ENCODE measurements around the gene RPA3. TPM values are rescaled to one million over a fixed set of nuclear protein-coding genes. Genes with fewer than 3 reads are reported as not detected.

RPA3 gene
- total RNA-seq, 5 donors from 2014 or later (not counting 1 experiment from before 2014, with no cell fraction given): 24.5 to 28.5 (median 26.8) TPM

DNA sequence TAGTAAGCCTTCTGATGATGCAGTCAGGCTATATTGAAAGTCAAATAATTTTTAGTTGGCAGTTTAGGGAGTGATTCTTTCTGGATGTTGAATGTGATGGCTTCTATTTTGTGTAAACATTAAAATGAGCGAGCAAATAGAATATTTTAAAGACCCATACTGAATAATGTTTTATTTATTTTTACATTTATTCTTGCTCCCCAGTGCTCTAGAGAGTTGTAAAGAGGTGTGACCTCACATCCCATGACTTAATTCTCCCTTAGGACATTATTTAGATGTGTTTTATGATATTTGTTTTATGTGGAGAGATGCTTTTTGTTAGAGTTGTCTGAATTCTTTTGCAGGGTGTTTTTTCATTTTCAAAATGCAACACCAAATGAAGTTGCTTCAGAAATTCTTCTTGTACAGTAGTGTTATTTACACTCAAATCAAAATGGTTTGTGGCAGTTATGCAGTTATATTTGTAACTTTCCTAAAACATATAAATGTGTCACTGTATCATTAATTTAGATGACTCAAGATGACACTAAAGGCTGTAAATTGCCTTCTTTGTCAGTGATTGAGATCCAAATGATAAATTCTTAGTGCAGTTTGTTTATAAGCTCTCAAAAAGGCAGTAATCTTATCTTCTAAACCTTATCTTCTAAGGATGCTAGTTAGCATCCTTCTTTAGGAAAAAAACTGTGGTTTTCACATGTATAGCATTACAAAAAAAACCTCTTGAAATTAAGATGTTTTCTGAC is 65.4 kb downstream of the RPA3 start:
- no peaks in the 10 kb centered on the region for H3K36me3 ChIP-seq (ENCODE audit: control insufficient read depth in 2 of 2, extremely low read depth in 1 of 2, insufficient read depth in 1 of 2, low read length in 1 of 2)
- Mint-ChIP-seq H3K4me3 (no peak overlapping the region), H3K9me3 (peaks cover 0 to 8% (median 2%) of the 10 kb centered on the region in 3 donors), H3K36me3 (peaks cover 26% of the 10 kb centered on the region), H3K27me3 (no peaks in the 10 kb centered on the region), H3K4me1 (peaks cover 46 to 61% (median 52%) of the 10 kb centered on the region in 3 donors), H3K27ac (no peak overlapping the region)
- ChIA-PET POLR2A (interaction anchor here in 1 of 2 donors (0.5 to 0.6 kb wide), 2 partner anchors 67 to 188 kb away, joined by 4 to 7 read pairs; no protein-coding TSS in a partner anchor), CTCF (no interaction called here)
- no peak for ATAC-seq (replicated peaks in 1 of 4)
- H3K4me3 ChIP-seq (ENCODE audit: control insufficient read depth in 1 of 2, extremely low read depth in 1 of 2, low read length in 1 of 2): no peak overlapping the region
- H3K4me1 ChIP-seq (ENCODE audit: control insufficient read depth in 1 of 2, extremely low read depth in 1 of 2, insufficient read depth in 2 of 2, low read length in 2 of 2): peaks cover 0 to 5% of the 10 kb centered on the region in 2 experiments
- no peak for DNase-seq
- no peaks in the 10 kb centered on the region for H3K9me3 ChIP-seq
- H3K27me3 ChIP-seq (replicated peaks in 1 of 2; ENCODE audit: control insufficient read depth in 2 of 2, extremely low read depth in 1 of 2, insufficient read depth in 2 of 2, low read length in 1 of 2): no peaks in the 10 kb centered on the region
- no peak overlapping the region for H3K27ac ChIP-seq (ENCODE audit: low read length)
- no CpG with 5 or more reads among the region's 1 CpG for WGBS (ENCODE audit: insufficient coverage)

DNA sequence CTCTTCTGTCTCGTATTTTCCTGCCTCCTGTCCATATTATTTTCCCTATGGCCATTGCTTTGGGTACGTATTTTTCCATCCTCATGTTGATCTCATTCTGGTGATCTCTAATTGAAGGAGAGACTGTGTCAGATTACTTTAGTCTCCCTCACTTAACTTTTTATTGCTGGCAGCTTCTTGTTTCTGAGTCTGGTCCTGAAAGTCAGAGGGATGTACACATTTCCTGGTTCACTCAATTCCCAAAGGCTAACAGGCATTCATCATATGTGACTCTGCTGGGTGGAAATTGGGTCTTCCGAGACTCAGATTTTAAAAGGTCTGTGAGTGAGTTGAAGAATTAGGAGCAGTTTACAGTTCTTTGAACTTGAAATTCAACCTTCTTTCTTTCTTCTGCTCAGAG is 66.9 kb downstream of the RPA3 start:
- Mint-ChIP-seq H3K9me3 (no peaks in the 10 kb centered on the region), H3K27me3 (no peaks in the 10 kb centered on the region), H3K36me3 (peaks cover 16% of the 10 kb centered on the region), H3K4me3 (no peak overlapping the region), H3K27ac (peak overlapping the region in 1 of 2 donors; percentile 9), H3K4me1 (peaks cover 56 to 63% (median 57%) of the 10 kb centered on the region in 3 donors)
- Histone ChIP-seq H3K27me3 (replicated peaks in 1 of 2; ENCODE audit: control insufficient read depth in 2 of 2, extremely low read depth in 1 of 2, insufficient read depth in 2 of 2, low read length in 1 of 2) (no peaks in the 10 kb centered on the region), H3K4me1 (ENCODE audit: control insufficient read depth in 1 of 2, extremely low read depth in 1 of 2, insufficient read depth in 2 of 2, low read length in 2 of 2) (peaks cover 0 to 5% of the 10 kb centered on the region in 2 experiments), H3K27ac (ENCODE audit: low read length) (no peak overlapping the region), H3K4me3 (ENCODE audit: control insufficient read depth in 1 of 2, extremely low read depth in 1 of 2, low read length in 1 of 2) (no peak overlapping the region), H3K36me3 (ENCODE audit: control insufficient read depth in 2 of 2, extremely low read depth in 1 of 2, insufficient read depth in 1 of 2, low read length in 1 of 2) (no peaks in the 10 kb centered on the region), H3K9me3 (no peaks in the 10 kb centered on the region)
- ChIA-PET CTCF (no interaction called here), POLR2A (no interaction called here)
- DNase-seq (no peak), ATAC-seq (replicated peaks in 1 of 4) (no peak)
- WGBS (ENCODE audit: insufficient coverage): no CpG with 5 or more reads among the region's 3 CpGs

DNA sequence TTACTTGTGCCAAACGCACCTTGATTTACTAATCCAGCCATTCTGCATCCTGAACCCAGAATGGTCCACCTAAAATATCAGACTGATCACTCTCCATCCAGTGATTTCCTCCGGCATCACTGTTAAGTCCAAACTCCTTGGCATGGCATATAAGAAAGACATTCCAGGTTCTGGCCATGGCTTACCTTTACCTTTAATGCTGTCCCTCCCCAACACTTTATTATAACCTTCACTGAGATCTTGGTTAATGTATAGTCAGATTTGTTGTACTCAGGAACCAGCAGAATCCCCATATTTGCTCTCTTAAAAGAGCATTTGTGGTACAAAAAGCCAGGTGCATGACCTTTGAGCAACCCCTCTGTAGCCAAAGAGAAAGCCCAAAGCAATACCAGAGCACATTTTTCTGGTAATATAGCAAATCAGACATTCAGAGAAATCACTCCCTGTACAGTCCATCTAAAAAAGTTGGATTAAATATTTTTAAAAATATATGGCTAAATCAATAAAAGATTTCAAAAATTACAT is 67.7 kb downstream of the RPA3 start:
- ATAC-seq (replicated peaks in 1 of 4): no peak
- H3K4me1 Mint-ChIP-seq: peaks cover 61 to 67% (median 62%) of the 10 kb centered on the region in 3 donors

DNA sequence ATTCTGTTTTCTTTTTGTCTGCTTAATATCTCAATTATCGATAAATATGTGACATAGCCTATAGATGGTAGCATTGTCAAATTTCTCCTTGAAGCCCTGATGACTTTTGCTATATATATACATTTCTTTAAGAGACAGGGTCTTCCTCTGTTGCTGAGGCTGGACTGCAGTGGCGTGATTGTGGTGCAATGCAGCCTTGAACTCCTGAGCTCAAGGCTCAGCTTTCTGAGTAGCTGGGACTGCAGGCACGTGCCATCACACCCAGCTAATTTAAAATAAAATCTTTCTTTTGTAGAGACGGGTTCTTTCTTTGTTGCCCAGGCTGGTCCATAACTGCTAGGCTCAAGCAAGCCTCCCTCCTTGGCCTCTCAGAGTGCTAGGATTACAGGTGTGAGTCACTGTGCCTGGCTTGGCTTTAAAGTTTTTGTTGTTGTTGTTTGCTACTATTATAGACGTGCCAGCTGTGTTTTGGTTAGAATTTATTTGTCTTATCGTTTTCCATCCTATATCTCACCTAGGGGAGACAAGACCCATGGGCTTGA is 70.8 kb downstream of the RPA3 start:
- H3K4me3 Mint-ChIP-seq: no peak overlapping the region
- CTCF ChIA-PET: interaction anchor here in 1 of 2 donors (0.6 kb wide), 1 partner anchor 1882 kb away, joined by 5 read pairs; no protein-coding TSS in a partner anchor
- H3K36me3 Mint-ChIP-seq: peaks cover 32% of the 10 kb centered on the region
- ATAC-seq (replicated peaks in 1 of 4) (no peak), DNase-seq (no peak)
- H3K27ac Mint-ChIP-seq: no peak overlapping the region
- Histone ChIP-seq H3K27me3 (replicated peaks in 1 of 2; ENCODE audit: control insufficient read depth in 2 of 2, extremely low read depth in 1 of 2, insufficient read depth in 2 of 2, low read length in 1 of 2) (no peaks in the 10 kb centered on the region), H3K4me1 (ENCODE audit: control insufficient read depth in 1 of 2, extremely low read depth in 1 of 2, insufficient read depth in 2 of 2, low read length in 2 of 2) (peaks cover 0 to 5% of the 10 kb centered on the region in 2 experiments), H3K9me3 (no peaks in the 10 kb centered on the region), H3K27ac (ENCODE audit: low read length) (no peak overlapping the region), H3K4me3 (ENCODE audit: control insufficient read depth in 1 of 2, extremely low read depth in 1 of 2, low read length in 1 of 2) (no peak overlapping the region), H3K36me3 (ENCODE audit: control insufficient read depth in 2 of 2, extremely low read depth in 1 of 2, insufficient read depth in 1 of 2, low read length in 1 of 2) (no peaks in the 10 kb centered on the region)
- H3K9me3 Mint-ChIP-seq: no peaks in the 10 kb centered on the region
- no CpG with 5 or more reads among the region's 6 CpGs for WGBS (ENCODE audit: insufficient coverage)
- POLR2A ChIA-PET: interaction anchor here in 1 of 2 donors (0.6 kb wide), 1 partner anchor 34 kb away, joined by 4 read pairs; no protein-coding TSS in a partner anchor
- no peaks in the 10 kb centered on the region for H3K27me3 Mint-ChIP-seq
- H3K4me1 Mint-ChIP-seq: peaks cover 73 to 74% (median 74%) of the 10 kb centered on the region in 3 donors

More for the DNA sequence above, 67.7 kb downstream of the RPA3 start:
- Histone ChIP-seq H3K36me3 (ENCODE audit: control insufficient read depth in 2 of 2, extremely low read depth in 1 of 2, insufficient read depth in 1 of 2, low read length in 1 of 2) (no peaks in the 10 kb centered on the region), H3K9me3 (no peaks in the 10 kb centered on the region), H3K27ac (ENCODE audit: low read length) (no peak overlapping the region), H3K27me3 (replicated peaks in 1 of 2; ENCODE audit: control insufficient read depth in 2 of 2, extremely low read depth in 1 of 2, insufficient read depth in 2 of 2, low read length in 1 of 2) (no peaks in the 10 kb centered on the region), H3K4me3 (ENCODE audit: control insufficient read depth in 1 of 2, extremely low read depth in 1 of 2, low read length in 1 of 2) (no peak overlapping the region), H3K4me1 (ENCODE audit: control insufficient read depth in 1 of 2, extremely low read depth in 1 of 2, insufficient read depth in 2 of 2, low read length in 2 of 2) (peaks cover 0 to 5% of the 10 kb centered on the region in 2 experiments)
- ChIA-PET CTCF (no interaction called here), POLR2A (no interaction called here)
- 100% methylated on average over 1 of the region's 2 CpGs for WGBS (ENCODE audit: insufficient coverage)
- no peaks in the 10 kb centered on the region for H3K9me3 Mint-ChIP-seq
- H3K4me3 Mint-ChIP-seq: no peak overlapping the region
- no peak for DNase-seq
- H3K36me3 Mint-ChIP-seq: peaks cover 11% of the 10 kb centered on the region
- H3K27ac Mint-ChIP-seq: no peak overlapping the region
- no peaks in the 10 kb centered on the region for H3K27me3 Mint-ChIP-seq

DNA sequence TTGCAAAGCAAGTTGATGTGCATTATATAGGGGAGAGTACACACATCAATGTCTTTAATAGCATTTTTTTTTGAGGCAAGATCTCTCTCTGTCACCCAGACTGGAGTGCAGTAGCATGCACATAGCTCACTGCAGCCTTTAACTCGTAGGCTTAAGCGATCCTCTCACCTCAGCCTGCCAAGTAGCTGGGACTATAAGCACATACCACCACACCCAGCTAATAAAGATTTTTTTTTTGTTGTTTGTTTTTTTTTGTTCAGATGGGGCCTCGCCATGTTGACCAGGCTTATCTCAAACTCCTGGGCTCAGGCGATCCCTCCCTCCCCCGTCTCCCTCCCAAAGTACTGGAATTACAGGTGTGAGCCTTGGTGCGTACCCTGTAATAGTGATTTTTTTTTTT is 76.3 kb downstream of the RPA3 start:
- Histone ChIP-seq H3K36me3 (ENCODE audit: control insufficient read depth in 2 of 2, extremely low read depth in 1 of 2, insufficient read depth in 1 of 2, low read length in 1 of 2) (peaks cover 0 to 3% of the 10 kb centered on the region in 2 donors), H3K4me3 (ENCODE audit: control insufficient read depth in 1 of 2, extremely low read depth in 1 of 2, low read length in 1 of 2) (no peak overlapping the region), H3K9me3 (no peaks in the 10 kb centered on the region), H3K4me1 (ENCODE audit: control insufficient read depth in 1 of 2, extremely low read depth in 1 of 2, insufficient read depth in 2 of 2, low read length in 2 of 2) (peaks cover 14 to 15% of the 10 kb centered on the region in 2 experiments), H3K27me3 (replicated peaks in 1 of 2; ENCODE audit: control insufficient read depth in 2 of 2, extremely low read depth in 1 of 2, insufficient read depth in 2 of 2, low read length in 1 of 2) (no peaks in the 10 kb centered on the region), H3K27ac (ENCODE audit: low read length) (no peak overlapping the region)
- Mint-ChIP-seq H3K36me3 (peaks cover 33% of the 10 kb centered on the region), H3K9me3 (no peaks in the 10 kb centered on the region), H3K27ac (peak overlapping the region in 1 of 2 donors; percentile 91), H3K27me3 (no peaks in the 10 kb centered on the region), H3K4me1 (peaks cover 64 to 70% (median 66%) of the 10 kb centered on the region in 3 donors), H3K4me3 (peak overlapping the region; percentile 97 to 98 (median 97))
- WGBS (ENCODE audit: insufficient coverage): no CpG with 5 or more reads among the region's 6 CpGs
- POLR2A ChIA-PET: interaction anchor here in 1 of 2 donors (0.6 to 3.0 kb wide), 3 partner anchors 13 to 566 kb away, joined by 3 to 20 read pairs (median 3); no protein-coding TSS in a partner anchor
- DNase-seq (no peak), ATAC-seq (replicated peaks in 1 of 4) (no peak)
- CTCF ChIA-PET: interaction anchor here (0.7 to 3.7 kb wide), 4 partner anchors 39 to 123 kb away, joined by 3 to 25 read pairs (median 4); no protein-coding TSS in a partner anchor

DNA sequence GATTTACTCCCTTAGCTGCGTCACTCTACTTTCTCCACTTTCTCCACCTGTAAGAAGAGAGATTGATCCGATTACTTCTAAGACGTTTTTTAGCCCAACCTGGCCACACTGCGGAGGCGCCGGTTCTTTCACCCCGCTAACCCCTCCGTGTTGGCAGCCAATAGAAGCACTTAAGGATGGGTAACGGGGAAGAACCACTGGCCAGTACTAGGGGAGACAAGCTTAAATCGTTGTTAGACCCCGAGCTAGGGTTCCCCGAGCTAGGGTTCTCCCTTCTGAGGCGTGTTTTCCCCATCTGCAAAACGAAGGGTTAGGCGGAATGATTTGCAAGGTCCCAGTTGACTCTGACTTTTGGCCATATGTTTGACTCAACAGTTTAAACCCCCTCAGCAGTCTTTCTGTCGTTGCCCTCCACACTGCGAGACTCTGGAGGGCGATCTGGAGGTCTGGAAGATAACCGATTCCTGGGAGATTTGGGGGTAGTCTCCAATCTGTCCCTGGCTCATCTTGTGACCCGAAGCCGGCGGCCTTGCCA is 77.2 kb downstream of the RPA3 start:
- peak in 5 of 35 experiments; percentile 16 to 46 (median 39) for DNase-seq
- Mint-ChIP-seq H3K27me3 (no peaks in the 10 kb centered on the region), H3K27ac (peak overlapping the region; percentile 91 to 98), H3K4me1 (peaks cover 59 to 64% (median 59%) of the 10 kb centered on the region in 3 donors), H3K36me3 (peaks cover 30% of the 10 kb centered on the region), H3K9me3 (no peaks in the 10 kb centered on the region), H3K4me3 (peak overlapping the region; percentile 97 to 98 (median 97))
- no peaks in the 10 kb centered on the region for H3K9me3 ChIP-seq
- ChIA-PET POLR2A (interaction anchor here (0.6 to 3.0 kb wide), 11 partner anchors 36 to 574 kb away, joined by 3 to 20 read pairs (median 4); partner anchors contain the start of gene C1GALT1 (in 1 of the 2)), CTCF (interaction anchor here in 1 of 2 donors (1.4 to 3.7 kb wide), 7 partner anchors 40 to 485 kb away, joined by 3 to 25 read pairs (median 5); no protein-coding TSS in a partner anchor)
- ATAC-seq (replicated peaks in 1 of 4): peak; percentile 4 to 21 (median 10)
- H3K27me3 ChIP-seq (replicated peaks in 1 of 2; ENCODE audit: control insufficient read depth in 2 of 2, extremely low read depth in 1 of 2, insufficient read depth in 2 of 2, low read length in 1 of 2): no peaks in the 10 kb centered on the region
- peaks cover 0 to 11% of the 10 kb centered on the region in 2 donors for H3K36me3 ChIP-seq (ENCODE audit: control insufficient read depth in 2 of 2, extremely low read depth in 1 of 2, insufficient read depth in 1 of 2, low read length in 1 of 2)
- peaks cover 14 to 15% of the 10 kb centered on the region in 2 experiments for H3K4me1 ChIP-seq (ENCODE audit: control insufficient read depth in 1 of 2, extremely low read depth in 1 of 2, insufficient read depth in 2 of 2, low read length in 2 of 2)
- peak overlapping the region; percentile 95 for H3K27ac ChIP-seq (ENCODE audit: low read length)
- peak overlapping the region; percentile 72 to 99 for H3K4me3 ChIP-seq (ENCODE audit: control insufficient read depth in 1 of 2, extremely low read depth in 1 of 2, low read length in 1 of 2)
- 13% methylated on average over 13 of the region's 22 CpGs for WGBS (ENCODE audit: insufficient coverage)

Measured in T-cell (primary cell).